A549 (cell line): Measurements from ENCODE around the gene KCNH2.

ENCODE experiments used
- NR3C1 ChIP-seq: fragments of >200 bp; sonication (Bioruptor Twin); formaldehyde crosslinking; IDR thresholded peaks from 3 replicates; pipeline ENCODE4 v1.6.1; 2017
- RCOR1 ChIP-seq: fragments of 150-350 bp; IDR thresholded peaks from 2 replicates; pipeline ENCODE4 v1.6.1; 2014; ENCODE audit warnings: antibody characterized with exemption, low read length, low read depth
- TF ChIP-seq, protein P1 (sequence below): fragments of >200 bp; sonication (Bioruptor Twin); formaldehyde crosslinking; IDR thresholded peaks from 3 replicates; pipeline ENCODE4 v1.5.1; 2016

DNA sequence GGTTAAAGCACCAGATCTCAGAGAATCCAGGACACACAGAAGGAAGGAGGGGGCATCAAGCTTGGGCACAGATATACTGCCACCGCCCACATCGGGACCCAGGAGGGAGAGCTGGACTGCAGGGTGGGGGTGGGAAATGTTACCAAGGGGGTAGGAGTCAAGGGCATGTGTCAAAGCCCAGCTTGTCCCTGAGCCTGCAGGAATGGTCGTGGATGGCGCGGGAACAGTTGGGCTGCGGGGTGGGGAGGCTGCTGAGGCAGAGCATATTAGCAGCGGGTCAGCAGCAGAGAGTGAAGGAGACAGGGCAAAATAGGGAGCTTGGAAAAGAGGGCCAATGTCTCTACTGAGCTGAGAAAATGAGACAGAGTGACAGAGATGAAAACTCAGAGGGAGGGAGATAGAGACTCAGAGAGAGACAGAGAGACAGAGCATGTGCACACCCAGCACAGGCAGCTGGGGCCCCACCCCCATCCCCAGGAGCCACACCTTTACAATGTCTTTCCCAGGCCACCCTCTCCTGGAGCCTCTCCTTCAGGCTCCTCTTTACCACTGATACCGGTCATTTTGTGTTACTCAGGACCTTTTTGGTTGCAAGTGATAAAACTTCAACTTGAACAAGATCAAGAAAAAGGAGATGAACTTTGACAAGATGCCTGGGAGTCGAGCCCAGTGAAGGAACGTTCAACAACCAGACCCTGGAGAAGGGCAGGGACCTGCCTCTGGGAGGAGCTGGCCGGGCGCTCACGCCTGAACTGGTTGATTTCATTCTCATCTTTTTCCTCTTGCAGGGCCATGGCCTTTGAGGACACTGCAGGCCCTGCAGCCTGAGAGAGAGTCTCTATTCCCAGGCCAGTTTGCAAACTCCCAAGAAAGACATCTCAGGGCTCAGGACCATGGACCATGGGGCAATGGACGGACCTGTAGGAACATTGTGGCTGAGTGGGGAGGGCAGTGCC, 75.8 kb downstream of the KCNH2 start:
- TF ChIP-seq NR3C1 (no peak), RCOR1 (no peak)
- TF ChIP-seq, protein P1, sequence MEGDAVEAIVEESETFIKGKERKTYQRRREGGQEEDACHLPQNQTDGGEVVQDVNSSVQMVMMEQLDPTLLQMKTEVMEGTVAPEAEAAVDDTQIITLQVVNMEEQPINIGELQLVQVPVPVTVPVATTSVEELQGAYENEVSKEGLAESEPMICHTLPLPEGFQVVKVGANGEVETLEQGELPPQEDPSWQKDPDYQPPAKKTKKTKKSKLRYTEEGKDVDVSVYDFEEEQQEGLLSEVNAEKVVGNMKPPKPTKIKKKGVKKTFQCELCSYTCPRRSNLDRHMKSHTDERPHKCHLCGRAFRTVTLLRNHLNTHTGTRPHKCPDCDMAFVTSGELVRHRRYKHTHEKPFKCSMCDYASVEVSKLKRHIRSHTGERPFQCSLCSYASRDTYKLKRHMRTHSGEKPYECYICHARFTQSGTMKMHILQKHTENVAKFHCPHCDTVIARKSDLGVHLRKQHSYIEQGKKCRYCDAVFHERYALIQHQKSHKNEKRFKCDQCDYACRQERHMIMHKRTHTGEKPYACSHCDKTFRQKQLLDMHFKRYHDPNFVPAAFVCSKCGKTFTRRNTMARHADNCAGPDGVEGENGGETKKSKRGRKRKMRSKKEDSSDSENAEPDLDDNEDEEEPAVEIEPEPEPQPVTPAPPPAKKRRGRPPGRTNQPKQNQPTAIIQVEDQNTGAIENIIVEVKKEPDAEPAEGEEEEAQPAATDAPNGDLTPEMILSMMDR, result no peak
